ENCODE data around the gene SLC11A1. TPM values are rescaled to one million over a fixed set of nuclear protein-coding genes. Genes with fewer than 3 reads are reported as not detected.

SLC11A1 gene, protein sequence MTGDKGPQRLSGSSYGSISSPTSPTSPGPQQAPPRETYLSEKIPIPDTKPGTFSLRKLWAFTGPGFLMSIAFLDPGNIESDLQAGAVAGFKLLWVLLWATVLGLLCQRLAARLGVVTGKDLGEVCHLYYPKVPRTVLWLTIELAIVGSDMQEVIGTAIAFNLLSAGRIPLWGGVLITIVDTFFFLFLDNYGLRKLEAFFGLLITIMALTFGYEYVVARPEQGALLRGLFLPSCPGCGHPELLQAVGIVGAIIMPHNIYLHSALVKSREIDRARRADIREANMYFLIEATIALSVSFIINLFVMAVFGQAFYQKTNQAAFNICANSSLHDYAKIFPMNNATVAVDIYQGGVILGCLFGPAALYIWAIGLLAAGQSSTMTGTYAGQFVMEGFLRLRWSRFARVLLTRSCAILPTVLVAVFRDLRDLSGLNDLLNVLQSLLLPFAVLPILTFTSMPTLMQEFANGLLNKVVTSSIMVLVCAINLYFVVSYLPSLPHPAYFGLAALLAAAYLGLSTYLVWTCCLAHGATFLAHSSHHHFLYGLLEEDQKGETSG
- 10 to 100 TPM in 1 of 2 donors, 1 to 10 TPM in 1; 8.5 to 16.1 TPM for total RNA-seq
- long read RNA-seq, partial matches to known transcripts: 0 of 1 reads
- long read RNA-seq, other reads (novel, unspliced or antisense): 0 of 1 reads

DNA sequence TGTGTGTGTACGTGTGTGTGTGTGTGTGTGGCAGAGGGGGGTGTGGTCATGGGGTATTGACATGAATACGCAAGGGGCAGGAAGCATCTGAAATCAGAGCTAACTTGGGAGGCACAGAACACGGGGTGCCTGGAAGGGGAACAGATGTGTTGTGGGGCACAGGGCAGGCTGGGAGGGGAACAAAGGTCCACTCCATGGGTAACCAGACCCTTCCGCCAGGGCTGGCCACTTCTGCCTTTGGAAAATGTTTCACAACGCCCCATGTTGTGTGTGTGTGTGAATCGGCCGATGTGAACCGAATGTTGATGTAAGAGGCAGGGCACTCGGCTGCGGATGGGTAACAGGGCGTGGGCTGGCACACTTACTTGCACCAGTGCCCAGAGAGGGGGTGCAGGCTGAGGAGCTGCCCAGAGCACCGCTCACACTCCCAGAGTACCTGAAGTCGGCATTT, at the start of gene SLC11A1:
TSS of gene SLC11A1 (plus strand) at position 358 of the 451 bp plus-strand sequence. CDS start 96 bp downstream, outside the sequence.
- intact Hi-C loops (cut with DNase I): no loop called here
- ATAC-seq (peak; percentile 66 to 77), DNase-seq (peak; percentile 62)

DNA sequence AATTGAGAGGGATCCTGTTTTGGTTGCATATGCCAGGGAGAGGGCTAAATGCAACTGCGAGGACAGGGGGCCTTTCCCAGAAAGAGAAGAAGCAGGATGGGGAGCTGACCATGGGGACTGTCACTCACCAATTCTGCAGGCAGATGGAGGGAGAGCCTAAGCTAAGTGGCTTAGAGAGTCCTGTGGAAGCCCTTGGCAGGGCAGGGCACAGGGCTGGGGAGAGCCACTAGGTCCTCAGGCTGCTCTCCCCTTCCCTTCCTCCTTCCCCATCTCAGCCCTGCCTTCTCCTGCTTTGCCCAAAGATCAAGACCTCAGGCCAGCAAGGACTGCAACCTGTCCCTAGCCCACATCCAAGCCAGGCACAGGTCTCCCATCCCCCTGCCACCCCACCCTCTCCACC, 49.8 kb upstream of the SLC11A1 start:
- ATAC-seq (peak in 1 of 2 donors; percentile 28), DNase-seq (no peak)
- intact Hi-C loops (cut with DNase I): no loop called here

DNA sequence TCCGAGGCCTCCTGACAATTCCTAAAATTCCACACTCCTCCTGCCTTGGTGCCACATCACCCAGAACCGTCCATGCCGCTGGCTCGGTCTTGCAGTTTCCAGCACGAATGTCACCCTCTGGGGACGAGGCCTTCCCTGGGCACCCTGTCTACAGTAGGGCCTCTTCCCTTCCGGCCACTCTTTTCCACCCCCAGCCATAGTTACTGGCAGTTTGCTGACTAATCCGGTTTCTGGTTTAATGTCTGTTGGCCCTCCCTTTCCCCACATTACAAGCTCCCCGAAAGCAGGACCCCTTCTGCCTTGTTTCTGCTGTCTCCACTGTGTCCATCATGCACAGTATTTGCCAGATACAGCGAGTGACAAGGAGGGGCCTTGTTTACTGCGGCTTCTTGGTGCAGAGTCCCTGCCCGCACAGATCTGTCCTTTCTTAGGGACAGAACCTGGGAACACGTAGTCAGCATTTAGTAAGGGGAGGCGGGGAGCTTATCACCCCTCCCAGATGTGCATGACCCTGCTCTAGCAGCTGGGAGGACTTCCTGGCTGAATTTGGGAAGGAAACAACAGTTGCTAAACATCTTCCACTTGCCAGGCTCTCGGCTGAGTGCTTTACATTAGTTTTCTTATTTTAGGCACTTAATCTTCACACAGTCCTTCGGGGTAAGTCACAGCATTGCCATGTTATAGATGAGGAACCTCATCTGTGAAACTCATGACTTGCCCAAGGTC, 49.0 kb upstream of the SLC11A1 start:
- peak; percentile 60 to 76 for ATAC-seq
- intact Hi-C loops (cut with DNase I): no loop called here
- no peak for DNase-seq

DNA sequence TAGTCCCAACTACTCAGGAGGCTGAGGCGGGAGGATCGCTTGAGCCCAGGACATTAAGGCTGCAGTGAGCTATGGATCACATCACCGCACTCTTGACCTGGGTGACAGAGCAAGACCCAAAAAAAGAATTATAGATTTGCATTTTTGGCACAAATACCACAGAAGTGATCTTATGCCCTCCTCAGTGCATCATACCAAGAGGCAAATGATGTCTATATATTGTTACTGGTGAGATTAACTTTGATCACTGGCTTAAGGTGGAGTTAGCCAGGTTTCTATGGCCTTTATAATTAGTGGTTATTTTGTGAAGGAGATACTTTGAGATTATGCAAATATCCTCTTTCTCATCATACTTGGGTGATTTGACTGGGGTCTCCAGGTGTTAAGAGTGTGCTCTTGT, 47.5 kb upstream of the SLC11A1 start:
- ATAC-seq: no peak
- intact Hi-C loops (cut with DNase I): no loop called here
- DNase-seq: no peak

DNA sequence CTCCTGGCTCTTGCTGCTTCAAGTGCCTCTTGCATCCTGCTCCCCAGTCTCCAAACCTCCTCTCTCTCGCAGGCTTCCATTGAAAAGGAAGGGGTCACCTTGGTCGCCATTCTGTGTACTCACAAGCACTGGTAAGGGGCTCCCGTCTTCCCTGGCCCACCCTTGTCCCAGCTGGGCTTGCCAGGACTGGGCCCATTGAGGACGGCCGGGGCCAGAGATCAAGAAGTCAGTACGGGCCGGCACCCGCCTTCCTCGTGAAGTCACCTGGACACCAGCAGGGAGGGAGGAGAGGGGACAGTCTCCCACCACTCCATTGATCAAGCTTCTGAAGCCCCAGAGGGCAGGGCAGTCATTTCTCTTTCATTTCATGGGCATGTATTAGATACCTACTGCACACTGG, 41.4 kb upstream of the SLC11A1 start:
- no peak for ATAC-seq
- intact Hi-C loops (cut with DNase I): no loop called here
- no peak for DNase-seq

DNA sequence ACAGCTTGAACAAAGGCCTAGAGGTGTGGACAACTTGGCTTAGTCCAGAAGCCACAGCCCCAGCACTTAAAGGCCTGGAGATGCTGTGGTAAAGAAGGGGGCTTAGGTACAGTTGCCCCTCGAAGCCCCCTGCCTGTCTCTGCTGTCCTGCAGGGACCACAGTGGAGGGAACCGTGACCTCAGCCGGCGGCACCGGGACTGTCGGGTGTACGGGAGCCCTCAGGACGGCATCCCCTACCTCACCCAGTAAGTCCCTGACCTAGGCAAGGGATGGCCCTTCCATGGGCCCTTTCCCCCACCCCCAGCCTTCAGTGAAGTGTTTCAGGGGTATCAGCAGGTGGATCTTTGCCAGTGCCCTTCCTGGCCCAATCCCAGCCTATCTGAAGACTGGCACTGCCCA, 40.7 kb upstream of the SLC11A1 start:
- intact Hi-C loops (cut with DNase I): no loop called here
- DNase-seq (no peak), ATAC-seq (no peak)

DNA sequence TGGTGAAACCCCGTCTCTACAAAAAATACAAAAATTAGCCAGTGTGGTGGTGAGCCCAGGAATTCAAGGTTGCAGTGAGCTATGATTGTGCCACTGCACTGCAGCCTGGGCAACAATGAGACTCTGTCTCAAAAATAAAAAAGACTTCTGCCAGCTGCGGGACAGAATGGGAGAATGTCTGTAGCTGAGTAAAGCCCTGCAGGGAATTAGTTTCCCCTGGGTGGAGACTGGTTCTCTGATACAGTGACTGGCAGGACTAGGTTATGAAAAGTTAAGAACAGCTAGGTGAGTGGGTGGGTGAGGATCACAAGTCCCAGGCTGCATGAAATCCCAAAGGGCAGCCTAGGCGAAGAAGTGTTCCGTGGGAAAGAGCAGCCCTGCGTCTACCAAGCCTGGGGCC, 39.2 kb upstream of the SLC11A1 start:
- ATAC-seq (no peak), DNase-seq (no peak)
- intact Hi-C loops (cut with DNase I): no loop called here

DNA sequence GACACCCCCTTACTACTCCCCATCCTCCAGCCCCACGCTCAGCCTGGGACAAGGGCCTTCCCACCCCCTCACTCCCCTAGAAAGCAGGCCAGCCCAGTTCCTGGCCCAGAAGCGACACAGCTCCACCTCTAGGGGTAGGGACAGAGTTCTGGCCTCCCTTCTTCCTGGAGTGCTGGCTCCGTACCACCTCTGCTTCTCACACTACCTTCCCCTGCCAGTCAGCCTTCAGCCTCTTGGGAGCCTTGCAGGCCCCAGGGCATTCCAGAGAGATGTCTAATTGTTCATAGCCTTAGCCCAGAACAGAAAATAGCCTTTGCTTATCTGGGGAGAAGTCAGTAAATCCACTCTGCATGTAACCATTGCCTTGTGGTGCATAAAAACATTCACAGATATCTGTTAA, 38.5 kb upstream of the SLC11A1 start:
- intact Hi-C loops (cut with DNase I): no loop called here
- ATAC-seq (peak; percentile 55 to 70), DNase-seq (no peak)

DNA sequence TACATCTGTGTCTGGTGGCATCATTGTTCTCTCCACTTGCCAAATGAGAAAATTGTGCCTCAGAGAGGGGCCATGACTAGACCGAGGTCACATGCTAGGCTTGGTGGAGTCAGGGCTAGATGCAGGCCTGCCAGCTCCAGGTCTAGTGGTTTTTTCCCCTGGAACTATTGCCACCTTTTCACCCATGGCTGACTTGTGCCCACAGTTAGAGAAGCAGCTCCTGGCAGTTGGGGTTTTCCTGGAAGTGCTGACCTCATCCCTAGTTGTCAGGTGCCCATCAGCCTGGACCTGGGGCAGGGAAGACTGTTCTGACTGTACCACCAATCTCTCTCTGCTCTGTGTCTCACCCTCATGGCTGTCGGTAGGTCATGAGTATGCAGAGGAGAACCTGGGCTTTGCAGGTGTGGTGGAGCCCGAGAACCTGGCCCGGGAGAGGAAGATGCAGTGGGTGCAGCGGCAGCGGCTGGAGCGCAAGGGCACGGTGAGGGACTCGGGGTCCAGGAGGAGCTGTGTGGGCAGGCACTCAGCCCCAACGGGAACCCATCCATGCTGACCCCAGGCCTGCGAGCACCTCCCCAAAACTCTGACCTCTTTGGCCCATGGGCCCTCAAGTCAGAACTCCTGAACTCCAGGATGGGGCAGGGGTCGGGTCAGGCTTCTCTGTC, 37.9 kb upstream of the SLC11A1 start:
- intact Hi-C loops (cut with DNase I): no loop called here
- DNase-seq (no peak), ATAC-seq (no peak)

DNA sequence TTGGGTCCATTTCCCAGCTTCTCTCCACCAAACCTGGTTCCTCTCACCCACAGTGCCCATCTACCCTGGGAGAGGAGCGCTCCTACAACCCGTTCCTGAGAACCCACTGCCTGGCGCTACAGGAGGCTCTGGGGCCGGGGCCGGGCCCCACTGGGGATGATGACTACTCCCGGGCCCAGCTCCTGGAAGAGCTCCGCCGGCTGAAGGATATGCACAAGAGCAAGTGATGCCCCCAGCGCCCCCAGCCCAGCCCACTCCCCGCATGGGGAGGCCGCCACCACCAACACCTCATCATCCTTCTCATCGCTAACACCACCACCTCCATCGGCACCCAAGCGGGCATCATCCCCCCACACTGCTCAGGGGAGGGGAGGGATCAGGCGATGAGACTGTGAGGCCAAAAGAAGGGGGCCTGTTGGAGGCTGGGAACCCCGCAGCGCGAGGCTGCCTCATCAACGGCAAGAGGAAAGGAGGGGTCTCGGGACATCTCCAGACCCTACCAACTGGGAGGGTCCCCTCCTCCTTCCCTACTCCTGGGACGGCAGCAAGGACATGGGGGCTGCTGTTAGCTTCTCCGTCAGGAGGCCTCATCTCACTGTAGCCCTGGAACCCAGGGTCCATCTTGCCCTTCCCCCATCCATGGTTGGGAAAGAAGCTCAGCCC, 37.2 kb upstream of the SLC11A1 start:
- no peak for DNase-seq
- ATAC-seq: no peak
- intact Hi-C loops (cut with DNase I): no loop called here

DNA sequence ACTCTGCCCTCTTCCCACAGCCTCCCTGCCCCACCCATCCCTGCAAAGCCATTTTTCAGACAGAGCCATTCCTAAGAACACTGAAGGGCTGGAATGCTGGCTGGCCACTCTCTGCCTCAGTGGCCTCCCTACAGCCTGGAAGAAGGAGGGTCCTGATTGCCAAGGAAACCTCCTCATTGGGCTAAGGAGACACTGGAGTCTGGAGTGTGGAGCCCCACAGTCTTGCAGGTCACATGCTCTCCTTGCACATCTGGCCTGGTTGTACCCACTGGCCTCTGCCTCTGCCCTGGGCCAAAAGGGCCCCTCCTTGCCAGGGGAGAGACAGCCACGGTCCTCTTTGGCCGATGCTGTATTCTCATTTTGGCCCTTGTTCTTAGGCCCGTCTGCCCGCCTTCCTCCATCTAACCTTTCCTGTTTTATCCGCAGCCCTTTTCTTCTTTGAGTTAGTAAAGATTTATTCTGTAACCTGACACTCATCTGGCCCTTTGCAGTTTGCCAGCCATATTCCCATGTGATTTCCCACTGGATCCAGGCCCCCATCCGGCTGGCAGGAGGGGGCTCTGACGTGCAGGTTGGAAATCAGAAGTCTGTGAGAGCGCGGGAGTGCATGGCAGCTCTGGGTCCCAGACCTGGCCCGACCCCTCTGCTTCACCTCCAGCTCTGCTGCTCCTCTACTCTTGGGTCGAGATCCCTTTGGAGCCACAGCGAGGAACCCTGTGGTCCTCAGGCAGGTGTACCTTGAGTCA, 36.4 kb upstream of the SLC11A1 start:
- DNase-seq: no peak
- ATAC-seq: no peak
- intact Hi-C loops (cut with DNase I): no loop called here

DNA sequence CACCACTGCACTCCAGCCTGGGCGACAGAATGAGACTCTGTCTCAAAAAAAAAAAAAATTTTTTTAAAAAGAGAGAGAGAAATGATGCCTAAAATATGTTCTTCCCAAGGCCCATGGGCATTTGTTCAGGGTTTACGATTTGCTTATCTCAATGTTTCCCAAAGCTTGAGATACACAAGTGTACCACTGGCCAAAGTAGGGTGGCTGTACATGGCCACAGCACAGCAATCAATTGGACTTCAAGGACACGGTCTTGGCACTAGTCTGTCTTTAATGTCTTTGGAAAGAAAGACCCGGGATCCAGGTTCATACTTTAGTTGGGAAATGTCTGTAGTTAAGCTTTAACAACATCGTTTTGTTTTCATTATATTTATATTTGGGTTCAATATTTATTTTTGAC, 34.9 kb upstream of the SLC11A1 start:
- DNase-seq (no peak), ATAC-seq (no peak)
- intact Hi-C loops (cut with DNase I): no loop called here

DNA sequence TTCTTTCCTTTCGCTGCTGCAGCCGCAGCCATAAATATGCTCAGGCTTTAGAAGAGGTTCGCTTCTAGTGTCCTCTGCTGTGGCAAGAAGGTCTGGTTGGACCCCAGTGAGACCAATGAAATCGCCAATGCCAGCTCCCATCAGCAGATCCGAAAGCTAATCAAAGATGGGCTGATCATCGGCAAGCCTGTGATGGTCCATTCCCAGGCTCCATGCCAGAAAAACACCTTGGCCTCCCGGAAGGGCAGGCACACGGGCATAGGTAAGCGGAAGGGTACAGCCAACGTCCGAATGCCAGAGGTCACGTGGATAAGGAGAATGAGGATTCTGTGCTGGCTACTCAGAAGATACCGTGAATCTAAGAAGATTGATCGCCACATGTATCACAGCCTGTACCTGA, 28.0 kb upstream of the SLC11A1 start:
- intact Hi-C loops (cut with DNase I): no loop called here
- ATAC-seq: no peak
- DNase-seq: no peak

DNA sequence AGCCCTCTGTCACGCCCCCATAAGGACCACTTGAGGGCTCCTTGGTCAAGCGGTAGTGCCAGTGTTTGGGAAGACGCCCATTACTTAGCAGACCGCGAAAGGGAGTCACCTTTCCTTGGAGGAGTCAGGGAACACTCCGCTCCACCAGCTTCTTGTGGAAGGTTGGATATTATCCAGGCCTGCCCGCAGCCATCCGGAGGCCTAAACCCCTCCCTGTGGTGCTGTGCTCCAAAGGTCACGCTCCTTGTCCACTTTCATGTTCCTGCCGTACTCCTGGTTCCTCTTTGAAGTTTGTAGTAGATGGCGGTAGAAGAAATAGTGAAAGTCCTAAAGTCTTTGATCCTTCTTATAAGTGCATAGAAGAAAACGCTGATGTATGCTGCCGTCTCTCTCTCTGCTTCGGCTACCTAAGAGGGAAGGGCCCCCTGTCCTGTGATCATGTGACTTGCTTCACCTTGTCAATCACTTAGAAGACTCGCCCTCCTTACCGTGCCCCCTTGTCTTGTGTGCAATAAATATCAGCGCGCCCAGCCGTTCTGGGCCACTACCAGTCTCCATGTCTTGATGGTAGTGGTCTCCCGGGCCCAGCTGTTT, 27.1 kb upstream of the SLC11A1 start:
- intact Hi-C loops (cut with DNase I): loop anchor here in 1 of 2 donors (5.0 kb wide), 1 partner anchor 53 kb away; no protein-coding TSS in a partner anchor
- no peak for DNase-seq
- ATAC-seq: no peak

DNA sequence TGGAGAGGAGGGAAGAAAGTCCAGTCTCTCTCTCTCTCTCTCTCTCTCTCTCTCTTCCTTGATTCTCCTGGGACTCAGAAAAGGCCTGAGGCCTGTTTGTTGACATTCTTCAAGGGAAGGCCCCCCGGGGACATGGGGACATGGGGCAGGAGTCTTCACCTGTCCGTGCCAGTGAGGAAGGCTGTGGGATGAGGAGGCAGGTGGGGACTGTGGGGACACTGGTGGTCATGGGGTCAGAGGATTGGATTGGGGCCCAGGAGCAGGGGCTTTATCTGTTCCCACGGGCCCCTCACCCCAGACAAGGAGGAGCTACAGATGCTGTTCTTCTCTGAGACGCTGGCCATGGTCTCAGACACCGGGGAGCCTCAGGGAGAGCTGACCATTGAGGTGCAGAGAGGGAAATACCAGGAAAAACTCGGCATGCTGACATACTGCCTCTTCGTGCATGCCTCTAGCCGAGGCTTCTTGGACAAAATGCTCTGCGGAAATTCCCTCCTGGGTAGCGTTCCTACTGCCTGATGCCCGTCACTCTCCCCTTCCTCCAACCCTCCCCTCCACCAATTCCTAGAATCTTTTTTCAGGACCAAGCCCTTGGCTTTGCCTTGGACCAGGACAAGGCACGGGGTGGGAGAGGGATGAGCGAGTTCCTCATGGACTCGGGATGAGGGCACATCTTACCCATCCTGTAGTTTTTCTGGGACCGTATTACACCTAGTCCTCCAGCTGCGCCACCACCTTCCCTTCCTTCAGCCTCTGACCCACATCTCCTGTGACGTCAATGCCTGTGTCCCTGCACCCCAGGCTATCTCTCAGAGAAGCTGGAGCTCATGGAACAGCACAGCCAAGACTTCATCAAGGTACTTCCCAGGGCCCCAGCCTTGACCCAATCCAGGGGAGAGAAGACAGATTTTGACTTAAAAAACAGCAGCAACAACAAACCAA, 24.6 kb upstream of the SLC11A1 start:
- ATAC-seq (no peak), DNase-seq (no peak)
- intact Hi-C loops (cut with DNase I): loop anchor here (2.0 to 5.0 kb wide), 2 partner anchors 55 to 57 kb away; no protein-coding TSS in a partner anchor

DNA sequence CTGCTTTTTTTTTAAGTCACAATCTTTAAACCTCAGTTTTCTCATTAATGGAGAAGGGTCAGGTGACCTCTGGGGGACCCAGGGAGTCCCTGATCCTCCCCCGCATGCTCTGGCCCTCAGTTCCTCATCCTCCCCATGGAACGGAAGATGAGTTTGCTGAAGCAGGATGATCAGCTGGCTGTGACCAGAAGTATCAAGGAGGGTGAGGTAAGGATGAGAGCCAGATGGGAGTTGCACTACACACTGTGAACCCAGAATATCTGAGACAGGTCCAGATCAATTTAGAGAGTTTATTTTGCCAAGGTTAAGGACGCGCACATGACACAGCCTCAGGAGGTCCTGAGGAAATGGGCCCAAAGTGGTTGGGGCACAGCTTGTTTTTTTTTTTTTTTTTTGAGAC, 21.6 kb upstream of the SLC11A1 start:
- intact Hi-C loops (cut with DNase I): loop anchor here in 1 of 2 donors (10.0 kb wide), 1 partner anchor 176 kb away; no protein-coding TSS in a partner anchor
- ATAC-seq (peak; percentile 27 to 29), DNase-seq (no peak)

DNA sequence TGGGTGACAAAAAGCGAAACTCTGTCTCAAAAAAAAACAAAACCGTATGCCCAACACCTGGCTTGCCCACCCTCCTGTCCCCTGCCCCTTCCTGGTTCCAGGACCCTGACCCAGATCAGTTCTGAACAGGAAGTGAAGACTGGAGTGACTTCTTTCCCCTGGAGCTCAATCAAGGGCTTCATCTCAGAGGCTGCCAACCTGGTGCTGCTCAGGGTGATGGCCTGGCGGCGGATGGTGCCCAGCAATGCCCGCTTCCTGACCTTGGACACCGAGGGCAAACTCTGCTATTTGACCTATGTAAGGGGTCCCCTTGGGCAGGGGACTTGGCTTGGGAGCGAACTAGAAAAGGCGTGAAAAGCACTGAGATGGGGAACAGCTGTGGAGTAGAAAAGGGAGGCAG, 19.5 kb upstream of the SLC11A1 start:
- ATAC-seq: no peak
- intact Hi-C loops (cut with DNase I): loop anchor here in 1 of 2 donors (10.0 kb wide), 1 partner anchor 178 kb away; no protein-coding TSS in a partner anchor
- no peak for DNase-seq

All from left cardiac atrium (tissue), 4 donors.